ENCODE measurements around the gene MCC. TPM values are rescaled to one million over a fixed set of nuclear protein-coding genes. Genes with fewer than 3 reads are reported as not detected.

Gene MCC
- total and polyA plus RNA-seq, 12 donors: 4.2 to 34.1 (median 25.2) TPM

- no peaks in the 10 kb centered on the region for H3K9me3 ChIP-seq
- WGBS, 2 donors: 73 to 74% methylated on average over 4 of the region's 4 CpGs
- intact Hi-C loops (cut with DNase I): loop anchor here in 1 of 10 donors (10.0 kb wide), 1 partner anchor 168 kb away; no protein-coding TSS in a partner anchor
- TF ChIP-seq, protein P1, sequence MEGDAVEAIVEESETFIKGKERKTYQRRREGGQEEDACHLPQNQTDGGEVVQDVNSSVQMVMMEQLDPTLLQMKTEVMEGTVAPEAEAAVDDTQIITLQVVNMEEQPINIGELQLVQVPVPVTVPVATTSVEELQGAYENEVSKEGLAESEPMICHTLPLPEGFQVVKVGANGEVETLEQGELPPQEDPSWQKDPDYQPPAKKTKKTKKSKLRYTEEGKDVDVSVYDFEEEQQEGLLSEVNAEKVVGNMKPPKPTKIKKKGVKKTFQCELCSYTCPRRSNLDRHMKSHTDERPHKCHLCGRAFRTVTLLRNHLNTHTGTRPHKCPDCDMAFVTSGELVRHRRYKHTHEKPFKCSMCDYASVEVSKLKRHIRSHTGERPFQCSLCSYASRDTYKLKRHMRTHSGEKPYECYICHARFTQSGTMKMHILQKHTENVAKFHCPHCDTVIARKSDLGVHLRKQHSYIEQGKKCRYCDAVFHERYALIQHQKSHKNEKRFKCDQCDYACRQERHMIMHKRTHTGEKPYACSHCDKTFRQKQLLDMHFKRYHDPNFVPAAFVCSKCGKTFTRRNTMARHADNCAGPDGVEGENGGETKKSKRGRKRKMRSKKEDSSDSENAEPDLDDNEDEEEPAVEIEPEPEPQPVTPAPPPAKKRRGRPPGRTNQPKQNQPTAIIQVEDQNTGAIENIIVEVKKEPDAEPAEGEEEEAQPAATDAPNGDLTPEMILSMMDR (IDR thresholded peaks at IDR 0.05): no peak
- H3K27me3 ChIP-seq: no peaks in the 10 kb centered on the region
- DNase-seq: no peak
- peaks cover 6 to 57% (median 35%) of the 10 kb centered on the region in 9 donors for H3K4me1 ChIP-seq
- ATAC-seq: no peak
- no peak overlapping the region for H3K27ac ChIP-seq
- H3K36me3 ChIP-seq: no peaks in the 10 kb centered on the region
- no peak overlapping the region for H3K4me3 ChIP-seq
Observed at GRCh38 chr5:113127021-113127420, 361.2 kb downstream of the MCC start.

DNA sequence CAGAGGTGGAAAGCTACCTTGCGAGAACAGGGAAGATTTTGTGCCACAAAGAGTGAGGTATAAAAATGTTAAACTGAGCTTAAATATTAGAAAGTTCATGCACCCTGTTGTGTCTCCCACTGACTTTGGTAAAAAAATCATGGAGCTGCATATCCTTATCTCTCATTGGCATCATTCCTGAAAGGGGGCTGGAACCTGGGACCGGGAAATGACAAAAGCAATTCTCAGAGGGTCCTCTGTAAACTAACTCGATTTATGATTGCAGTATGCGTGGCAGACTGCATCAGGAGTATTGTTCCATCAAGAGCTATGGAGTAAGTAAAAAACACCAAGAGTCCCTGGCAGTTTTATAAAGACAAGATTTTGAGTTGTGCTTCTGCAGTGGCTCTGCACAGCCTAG lies 362.9 kb downstream of the MCC start:
- TF ChIP-seq, protein P1 (IDR thresholded peaks at IDR 0.05): no peak
- Histone ChIP-seq H3K9me3 (no peaks in the 10 kb centered on the region), H3K27ac (no peak overlapping the region), H3K4me1 (peaks cover 6 to 56% (median 44%) of the 10 kb centered on the region in 9 donors), H3K27me3 (no peaks in the 10 kb centered on the region), H3K36me3 (no peaks in the 10 kb centered on the region), H3K4me3 (no peak overlapping the region)
- intact Hi-C loops (cut with DNase I): loop anchor here in 1 of 10 donors (10.0 kb wide), 1 partner anchor 169 kb away; no protein-coding TSS in a partner anchor
- ATAC-seq (no peak), DNase-seq (no peak)
- WGBS, 2 donors: 50 to 58% methylated on average over 4 of the region's 4 CpGs

GRCh38 chr5:113124914-113125313 lies 363.3 kb downstream of the MCC start:
- Histone ChIP-seq H3K4me3 (no peak overlapping the region), H3K4me1 (peaks cover 6 to 60% (median 48%) of the 10 kb centered on the region in 9 donors), H3K27ac (no peak overlapping the region), H3K9me3 (no peaks in the 10 kb centered on the region), H3K27me3 (no peaks in the 10 kb centered on the region), H3K36me3 (no peaks in the 10 kb centered on the region)
- TF ChIP-seq, protein P1 (IDR thresholded peaks at IDR 0.05): no peak
- intact Hi-C loops (cut with DNase I): loop anchor here in 2 of 10 donors (5.0 to 10.0 kb wide), 2 partner anchors 167 to 170 kb away; no protein-coding TSS in a partner anchor
- no peak for DNase-seq
- no peak for ATAC-seq
- 74 to 83% methylated on average over 4 of the region's 4 CpGs for WGBS, 2 donors

DNA sequence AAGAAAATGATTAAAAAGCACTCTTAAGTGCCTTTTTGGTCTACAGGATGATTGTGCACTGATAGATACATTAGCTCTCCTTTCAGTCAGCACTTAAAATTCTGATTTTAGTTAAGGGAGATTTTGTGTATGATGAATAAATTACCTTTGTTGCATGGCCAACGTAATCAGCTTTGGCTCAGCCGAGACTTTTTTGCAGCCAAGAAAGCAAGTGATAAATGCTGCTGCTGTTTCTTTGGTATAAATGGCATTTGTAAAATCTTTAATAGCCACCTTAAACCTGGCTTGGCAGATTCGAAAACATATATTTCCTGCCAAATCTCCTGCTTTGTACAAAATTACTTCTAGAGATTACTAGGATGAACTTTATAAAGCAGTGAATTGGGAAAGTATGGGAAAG lies 364.0 kb downstream of the MCC start:
- Histone ChIP-seq H3K4me3 (no peak overlapping the region), H3K27ac (no peak overlapping the region), H3K4me1 (peaks cover 10 to 67% (median 55%) of the 10 kb centered on the region in 9 donors), H3K27me3 (no peaks in the 10 kb centered on the region), H3K9me3 (no peaks in the 10 kb centered on the region), H3K36me3 (no peaks in the 10 kb centered on the region)
- no peak for ATAC-seq
- WGBS, 2 donors: 26 to 38% methylated on average over 3 of the region's 3 CpGs
- TF ChIP-seq, protein P1 (IDR thresholded peaks at IDR 0.05): no peak
- DNase-seq: no peak
- intact Hi-C loops (cut with DNase I): loop anchor here in 2 of 10 donors (5.0 to 10.0 kb wide), 2 partner anchors 168 to 171 kb away; no protein-coding TSS in a partner anchor

Data from heart right ventricle (tissue), 16 donors.